A549 (cell line): ENCODE data around the gene SFR1. TPM values are rescaled to one million over a fixed set of nuclear protein-coding genes. Genes with fewer than 3 reads are reported as not detected.

Experiments used
- ATAC-seq, 2 experiments: fragments of 200-7000 bp in 1 of 2; fragments of >200 bp in 1 of 2; cut with Nextera tagmentation in 1 of 2; cut with Tn5 transposase in 1 of 2; 3 replicates each; pipeline versions ENCODE4 v1.8.0 to v1.9.1; 2018 to 2020; ENCODE audit warnings: mild to moderate bottlenecking in 1 of 2, moderate library complexity in 1 of 2
- CTCF ChIA-PET: fragments of 300-600 bp; sonication (Branson Sonifier 250); formaldehyde crosslinking; extraction: SDS; loops from one replicate; lab custom pipeline; 2021; ENCODE audit warnings: antibody characterized with exemption, inconsistent platforms; lab: Yijun Ruan, JAX
- POLR2A ChIA-PET: fragments of 350-600 bp; formaldehyde crosslinking; extraction: SDS; loops from one replicate; lab custom pipeline; 2021; ENCODE audit warnings: antibody characterized with exemption, inconsistent platforms; lab: Yijun Ruan, JAX
- DNase-seq, 2 experiments: peaks; one replicate each; pipeline versions ENCODE4 v3.0.0 to v3.0.0-alpha.2; 2011 to 2016; ENCODE audit warnings: low read depth in 1 of 2, low spot score in 1 of 2
- FAIRE-seq: peaks from 2 replicates; lab custom pipeline; 2011; peaks lifted over from hg19 to GRCh38; lab: Jason Lieb, UNC
- H3K27ac ChIP-seq, 2 experiments: fragments of >200 bp; sonication (Bioruptor Twin); formaldehyde crosslinking; 3 replicates each; pipeline ENCODE4 v1.5.1; 2016 to 2017
- H3K4me1 ChIP-seq: fragments of >200 bp; sonication (Bioruptor Twin); formaldehyde crosslinking; 3 replicates; pipeline ENCODE4 v1.6.1; 2016
- H3K4me2 ChIP-seq: fragments of >200 bp; sonication (Bioruptor Twin); formaldehyde crosslinking; 3 replicates; pipeline ENCODE4 v1.6.1; 2016
- H3K4me3 ChIP-seq: fragments of >200 bp; sonication (Bioruptor Twin); formaldehyde crosslinking; 3 replicates; pipeline ENCODE4 v1.5.1; 2016
- H3K9me3 ChIP-seq: fragments of >200 bp; sonication (Bioruptor Twin); formaldehyde crosslinking; 3 replicates; pipeline ENCODE4 v1.6.1; 2016
- ATOH8 ChIP-seq: fragments of 250-450 bp; sonication (Bioruptor Pico); IDR thresholded peaks from 2 replicates; pipeline ENCODE4 v1.5.0; 2020; ENCODE audit warnings: low read depth, mild to moderate bottlenecking, moderate library complexity
- CEBPB ChIP-seq, 2 experiments: fragments of >200 bp in 1 of 2; sonication (Bioruptor Twin) in 1 of 2; formaldehyde crosslinking in 1 of 2; IDR thresholded peaks; 2 replicates each; pipeline ENCODE4 v1.6.1; 2012 to 2016
- CTCF ChIP-seq: fragments of >200 bp; sonication (Bioruptor Twin); formaldehyde crosslinking; IDR thresholded peaks from 3 replicates; pipeline ENCODE4 v1.5.1; 2016
- EHF ChIP-seq: fragments of 250-450 bp; sonication (Bioruptor Pico); IDR thresholded peaks from 2 replicates; pipeline ENCODE4 v1.5.0; 2020; ENCODE audit warnings: mild to moderate bottlenecking
- HES2 ChIP-seq: fragments of >200 bp; sonication (Bioruptor Twin); formaldehyde crosslinking; IDR thresholded peaks from 2 replicates; pipeline ENCODE4 v1.6.1; 2016
- HEYL ChIP-seq: fragments of 250-450 bp; sonication (Bioruptor Pico); IDR thresholded peaks from 2 replicates; pipeline ENCODE4 v1.8.0; 2021; ENCODE audit warnings: mild to moderate bottlenecking, moderate library complexity
- MAFK ChIP-seq: fragments of 450-650 bp; IDR thresholded peaks from 2 replicates; pipeline ENCODE4 v1.6.1; 2014; ENCODE audit not compliant: partially characterized antibody
- MYC ChIP-seq: IDR thresholded peaks from 2 replicates; pipeline ENCODE4 v1.6.1; 2012; ENCODE audit warnings: mild to moderate bottlenecking, inconsistent platforms, low read length, improper control_type of control experiment, borderline replicate concordance
- NFE2L2 ChIP-seq: fragments of 150-350 bp; conservative IDR thresholded peaks from 2 replicates; pipeline ENCODE4 v1.6.1; 2014; ENCODE audit warnings: low read length
- RAD21 ChIP-seq, 2 experiments: fragments of >200 bp in 1 of 2; sonication (Bioruptor Twin) in 1 of 2; formaldehyde crosslinking in 1 of 2; IDR thresholded peaks in 1 of 2; conservative IDR thresholded peaks in 1 of 2; 2 replicates in 1 of 2; 3 replicates in 1 of 2; pipeline ENCODE4 v1.6.1; 2012 to 2018; ENCODE audit warnings: inconsistent platforms in 1 of 2
- RARB ChIP-seq: fragments of 250-450 bp; sonication (Bioruptor Pico); IDR thresholded peaks from 2 replicates; pipeline ENCODE4 v1.8.0; 2021; ENCODE audit warnings: mild to moderate bottlenecking, moderate library complexity
- REST ChIP-seq: fragments of 200-600 bp; sonication (generic); IDR thresholded peaks from 2 replicates; pipeline ENCODE4 v1.6.1; 2016; ENCODE audit warnings: antibody characterized with exemption, mild to moderate bottlenecking, moderate library complexity
- SREBF2 ChIP-seq: fragments of 450-650 bp; IDR thresholded peaks from 2 replicates; pipeline ENCODE4 v1.6.1; 2014; ENCODE audit warnings: mild to moderate bottlenecking, moderate library complexity
- ZFP36 ChIP-seq: fragments of 450-650 bp; IDR thresholded peaks from 2 replicates; pipeline ENCODE4 v1.6.1; 2014; ENCODE audit warnings: borderline replicate concordance; ENCODE audit not compliant: partially characterized antibody
- WGBS: methylation state at CpG from one replicate; pipeline ENCODE4 v1.1.6; 2017; ENCODE audit errors: missing lambda C conversion rate; 5-methylcytosine and 5-hydroxymethylcytosine counted together
- polyA plus RNA-seq, 4 experiments: library from polyadenylated mRNA; depleted of rRNA in 3 of 4; stranded (reverse); fragments of >200 nt; fragmentation: RNase III in 1 of 4; extraction: RNeasy Plus Mini Kit Qiagen cat#74134 plus additional on column Dnase treatment in 1 of 4; gene quantifications; 2 replicates in 3 of 4; 3 replicates in 1 of 4; pipeline ENCODE4 v1.2.3, GENCODE V29; 2011 to 2017

SFR1 gene
- polyA plus RNA-seq, 2 of the 4 experiments (the other 2 are of a cell fraction): 16.2 to 17.6 TPM

DNA sequence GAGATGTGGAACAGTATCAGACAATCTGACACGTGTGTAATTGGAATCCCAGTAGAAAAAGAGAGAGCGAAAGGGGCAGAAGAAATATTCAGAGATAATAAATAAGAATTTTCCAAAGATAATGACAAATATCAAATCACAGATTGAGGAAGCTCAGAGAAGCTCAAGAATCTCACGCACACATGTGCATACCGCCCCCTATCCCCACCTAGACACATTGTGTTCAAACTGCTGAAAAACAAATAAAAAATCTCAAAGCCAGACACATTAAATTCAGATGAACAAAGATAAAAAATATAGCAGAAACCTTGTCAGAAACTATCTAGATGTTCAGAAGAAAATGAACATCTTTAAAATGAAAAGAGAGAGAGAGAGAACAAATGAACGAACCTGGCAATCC lies 17.2 kb downstream of the SFR1 start:
- ATAC-seq (peak in 1 of 2 experiments; percentile 56; a peak in 2 of 6 replicates), FAIRE-seq (peak; percentile 79), DNase-seq (peak in 1 of 2 experiments; percentile 36)
- H3K4me2 ChIP-seq: no peak overlapping the region
- H3K4me1 ChIP-seq: no peaks in the 10 kb centered on the region
- ChIA-PET CTCF (interaction anchor here (1.1 to 3.5 kb wide), 5 partner anchors 12 to 93 kb away, joined by 3 to 9 read pairs (median 6); partner anchors contain the start of gene SFR1), POLR2A (interaction anchor here (1.5 kb wide), 1 partner anchor 18 kb away, joined by 7 read pairs; the partner anchor contains the start of gene SFR1)
- H3K27ac ChIP-seq: no peak overlapping the region
- H3K9me3 ChIP-seq: no peaks in the 10 kb centered on the region
- 52% methylated on average over 5 of the region's 5 CpGs for WGBS
- H3K4me3 ChIP-seq: no peak overlapping the region
- TF ChIP-seq ATOH8 (CRISPR knock-in tag) (no peak), MYC (no peak), RAD21 (conservative IDR thresholded peaks at IDR 0.05 in 1 of 2, IDR thresholded peaks at IDR 0.05 in 1 of 2) (peak in 1 of 2 experiments; percentile 59; a peak in 2 of 5 replicates), CTCF (peak; percentile 47), RARB (no peak)

- Histone ChIP-seq H3K27ac (no peak overlapping the region), H3K4me3 (no peak overlapping the region), H3K4me2 (no peak overlapping the region), H3K9me3 (no peaks in the 10 kb centered on the region), H3K4me1 (no peaks in the 10 kb centered on the region)
- CTCF ChIA-PET: interaction anchor here (2.3 kb wide), 1 partner anchor 97 kb away, joined by 8 read pairs; no protein-coding TSS in a partner anchor
- ATAC-seq (no peak), DNase-seq (no peak), FAIRE-seq (peak; percentile 13)
- POLR2A ChIA-PET: no interaction called here
- WGBS: 9% methylated on average over 1 of the region's 1 CpG
- TF ChIP-seq NFE2L2: no peak
- TF ChIP-seq HES2: no peak
- TF ChIP-seq, all 56 proteins: peak for 0
These were observed 20.1 kb downstream of the SFR1 start for GRCh38 chr10:104142081-104142480.

GRCh38 chr10:104143829-104144228 lies 21.9 kb downstream of the SFR1 start:
- Histone ChIP-seq H3K4me2 (no peak overlapping the region), H3K27ac (no peak overlapping the region), H3K9me3 (no peaks in the 10 kb centered on the region), H3K4me1 (no peaks in the 10 kb centered on the region), H3K4me3 (no peak overlapping the region)
- ChIA-PET CTCF (interaction anchor here (1.1 to 1.4 kb wide), 2 partner anchors 22 to 84 kb away, joined by 3 read pairs; partner anchors contain the start of gene SFR1), POLR2A (no interaction called here)
- TF ChIP-seq EHF (CRISPR knock-in tag): no peak
- no peak for DNase-seq
- WGBS: 51% methylated on average over 3 of the region's 3 CpGs
- FAIRE-seq: no peak
- ATAC-seq: no peak

- no peak overlapping the region for H3K4me3 ChIP-seq
- TF ChIP-seq HEYL (CRISPR knock-in tag) (no peak), MAFK (no peak), REST (no peak), CTCF (no peak), ZFP36 (no peak), SREBF2 (no peak), CEBPB (IDR thresholded peaks at IDR 0.05) (no peak)
- no peak for FAIRE-seq
- H3K4me2 ChIP-seq: no peak overlapping the region
- 66% methylated on average over 4 of the region's 4 CpGs for WGBS
- no peak for ATAC-seq
- DNase-seq: no peak
- ChIA-PET CTCF (interaction anchor here (1.0 to 1.1 kb wide), 2 partner anchors 41 to 85 kb away, joined by 3 read pairs; no protein-coding TSS in a partner anchor), POLR2A (no interaction called here)
- no peak overlapping the region for H3K27ac ChIP-seq
- no peaks in the 10 kb centered on the region for H3K4me1 ChIP-seq
- no peaks in the 10 kb centered on the region for H3K9me3 ChIP-seq
These were observed 23.0 kb downstream of the SFR1 start for GRCh38 chr10:104144931-104145330.
